Natural killer cell (primary cell): ENCODE measurements around the gene DEK. TPM values are rescaled to one million over a fixed set of nuclear protein-coding genes. Genes with fewer than 3 reads are reported as not detected.

Source experiments
- ATAC-seq, 3 donors: fragments of 150-1000 bp in 2 of 3; fragments of 200-7000 bp in 1 of 3; cut with Tn5 transposase; 1 replicate in 1 of 3; 2 replicates in 2 of 3; pipeline ENCODE4 v1.10.0; 2021; ENCODE audit warnings: mild to moderate bottlenecking in 2 of 3, moderate library complexity in 2 of 3
- DNase-seq, 2 donors: peaks; one replicate each; pipeline versions ENCODE4 v3.0.0 to v3.0.0-alpha.2; 2013 to 2021; ENCODE audit warnings: mixed read lengths in 1 of 2
- H3K27ac ChIP-seq: one replicate; pipeline ENCODE4 v1.5.1; 2013; ENCODE audit warnings: mild to moderate bottlenecking, low read length
- H3K27me3 ChIP-seq: one replicate; pipeline ENCODE4 v1.6.1; 2013; ENCODE audit warnings: low read length; ENCODE audit not compliant: control insufficient read depth, insufficient read depth
- H3K36me3 ChIP-seq: one replicate; pipeline ENCODE4 v1.6.1; 2013; ENCODE audit warnings: low read length; ENCODE audit not compliant: control insufficient read depth, insufficient read depth
- H3K4me1 ChIP-seq: one replicate; pipeline ENCODE4 v1.6.1; 2013; ENCODE audit warnings: low read length; ENCODE audit not compliant: control insufficient read depth, insufficient read depth
- H3K4me3 ChIP-seq: one replicate; pipeline ENCODE4 v1.5.1; 2013; ENCODE audit warnings: low read length
- H3K9me3 ChIP-seq: one replicate; pipeline ENCODE4 v1.6.1; 2013; ENCODE audit warnings: low read length; ENCODE audit not compliant: control insufficient read depth, insufficient read depth
- H3K27ac Mint-ChIP-seq, 2 donors: one replicate each; pipeline ENCODE4 v1.8.0; 2022; ENCODE audit warnings: mild to moderate bottlenecking in 2 of 2, mixed read lengths in 2 of 2, moderate library complexity in 1 of 2
- H3K27me3 Mint-ChIP-seq, 2 donors: one replicate each; pipeline ENCODE4 v1.8.0; 2022; ENCODE audit warnings: low read depth in 2 of 2, mixed read lengths in 2 of 2
- H3K36me3 Mint-ChIP-seq: one replicate; pipeline ENCODE4 v1.8.0; 2022; ENCODE audit warnings: mixed read lengths
- H3K4me1 Mint-ChIP-seq, 2 donors: one replicate each; pipeline ENCODE4 v1.8.0; 2022; ENCODE audit warnings: mixed read lengths in 2 of 2
- H3K4me3 Mint-ChIP-seq: one replicate; pipeline ENCODE4 v1.8.0; 2022; ENCODE audit warnings: mild to moderate bottlenecking, moderate library complexity, mixed read lengths
- H3K9me3 Mint-ChIP-seq, 2 donors: one replicate each; pipeline ENCODE4 v1.8.0; 2022; ENCODE audit warnings: mixed read lengths in 2 of 2
- CTCF ChIP-seq: fragments of 200-600 bp; IDR thresholded peaks from one replicate; pipeline ENCODE4 v1.8.0; 2022; ENCODE audit warnings: antibody characterized with exemption
- WGBS: methylation state at CpG from one replicate; pipeline ENCODE4 v1.1.7; 2013; ENCODE audit warnings: missing lambda C conversion rate; ENCODE audit not compliant: insufficient coverage; 5-methylcytosine and 5-hydroxymethylcytosine counted together
- intact Hi-C: fragments of 100-400 bp; cut with micrococcal nuclease; formaldehyde crosslinking; loops from one replicate; pipeline ENCODE4 v1.14.2; 2022
- total RNA-seq, 4 donors: library from RNA; stranded (reverse); fragments of 120-200 nt in 1 of 4; gene quantifications; one replicate each; pipeline versions ENCODE4 v1.2.3 to v1.2.4, GENCODE V29; 2013 to 2022

DEK gene
- total RNA-seq, 3 donors from 2014 or later (not counting 1 experiment from before 2014, with no cell fraction given) = 79.5 to 89.7 (median 80.9) TPM

GRCh38 chr6:18249271-18249670, 15.1 kb downstream of the DEK start:
- ATAC-seq (no peak), DNase-seq (no peak)
- Histone ChIP-seq H3K27me3 (no peaks in the 10 kb centered on the region), H3K4me1 (peaks cover 4% of the 10 kb centered on the region), H3K4me3 (no peak overlapping the region), H3K36me3 (peaks cover 59% of the 10 kb centered on the region), H3K27ac (no peak overlapping the region), H3K9me3 (no peaks in the 10 kb centered on the region)
- Mint-ChIP-seq H3K4me1 (peaks cover 29 to 39% of the 10 kb centered on the region in 2 donors), H3K27me3 (no peaks in the 10 kb centered on the region), H3K4me3 (no peak overlapping the region), H3K27ac (no peak overlapping the region), H3K36me3 (peaks cover 15% of the 10 kb centered on the region), H3K9me3 (no peaks in the 10 kb centered on the region)
- WGBS = 96% methylated on average over 4 of the region's 4 CpGs
- no peak for TF ChIP-seq CTCF
- intact Hi-C loops = no loop called here

- Histone ChIP-seq H3K27me3 (no peaks in the 10 kb centered on the region), H3K9me3 (no peaks in the 10 kb centered on the region), H3K36me3 (peaks cover 56% of the 10 kb centered on the region), H3K4me1 (peaks cover 4% of the 10 kb centered on the region), H3K4me3 (no peak overlapping the region), H3K27ac (no peak overlapping the region)
- no peak overlapping the region for H3K4me3 Mint-ChIP-seq
- no peak overlapping the region for H3K27ac Mint-ChIP-seq
- intact Hi-C loops = no loop called here
- ATAC-seq = no peak
- H3K4me1 Mint-ChIP-seq = peaks cover 31 to 41% of the 10 kb centered on the region in 2 donors
- TF ChIP-seq CTCF = no peak
- H3K36me3 Mint-ChIP-seq = peaks cover 15% of the 10 kb centered on the region
- H3K9me3 Mint-ChIP-seq = no peaks in the 10 kb centered on the region
- DNase-seq = no peak
- 100% methylated on average over 2 of the region's 2 CpGs for WGBS
- H3K27me3 Mint-ChIP-seq = no peaks in the 10 kb centered on the region
These were observed 15.6 kb downstream of the DEK start for GRCh38 chr6:18248698-18249097.

- no peaks in the 10 kb centered on the region for H3K27me3 ChIP-seq
- no peak overlapping the region for H3K4me3 ChIP-seq
- no peak for ATAC-seq
- H3K36me3 Mint-ChIP-seq = peaks cover 15% of the 10 kb centered on the region
- DNase-seq = no peak
- no peaks in the 10 kb centered on the region for H3K9me3 ChIP-seq
- intact Hi-C loops = no loop called here
- no peak for TF ChIP-seq CTCF
- peaks cover 44 to 56% of the 10 kb centered on the region in 2 donors for H3K4me1 Mint-ChIP-seq
- no peaks in the 10 kb centered on the region for H3K27me3 Mint-ChIP-seq
- H3K9me3 Mint-ChIP-seq = no peaks in the 10 kb centered on the region
- no peak overlapping the region for H3K4me3 Mint-ChIP-seq
- H3K36me3 ChIP-seq = peaks cover 58% of the 10 kb centered on the region
- no peak overlapping the region for H3K27ac Mint-ChIP-seq
- H3K4me1 ChIP-seq = peaks cover 4% of the 10 kb centered on the region
- no peak overlapping the region for H3K27ac ChIP-seq
These were observed 17.3 kb downstream of the DEK start for GRCh38 chr6:18247002-18247401.

GRCh38 chr6:18246205-18246604, 18.1 kb downstream of the DEK start:
- Mint-ChIP-seq H3K27ac (peak overlapping the region; percentile 58 to 65), H3K9me3 (no peaks in the 10 kb centered on the region), H3K4me1 (peaks cover 41 to 56% of the 10 kb centered on the region in 2 donors), H3K27me3 (no peaks in the 10 kb centered on the region), H3K36me3 (peaks cover 7% of the 10 kb centered on the region), H3K4me3 (no peak overlapping the region)
- no peaks in the 10 kb centered on the region for H3K9me3 ChIP-seq
- ATAC-seq = no peak
- H3K27ac ChIP-seq = no peak overlapping the region
- peaks cover 55% of the 10 kb centered on the region for H3K36me3 ChIP-seq
- peaks cover 4% of the 10 kb centered on the region for H3K4me1 ChIP-seq
- H3K27me3 ChIP-seq = no peaks in the 10 kb centered on the region
- no peak for TF ChIP-seq CTCF
- intact Hi-C loops = no loop called here
- no peak overlapping the region for H3K4me3 ChIP-seq
- DNase-seq = no peak
